IMR-90 (cell line): ENCODE measurements around the gene FBXL7. TPM values are rescaled to one million over a fixed set of nuclear protein-coding genes. Genes with fewer than 3 reads are reported as not detected.

Source experiments
- ATAC-seq: fragments of 200-7000 bp; cut with Tn5 transposase; 2 replicates; pipeline ENCODE4 v1.9.1; 2020; ENCODE audit warnings: low read depth, mild to moderate bottlenecking, moderate library complexity
- BruUV-seq: library from RNA; stranded (reverse); fragments of 400-500 nt; replicated peaks from 2 replicates; lab custom pipeline; 2021; lab: Mats Ljungman, UMichigan
- CTCF ChIA-PET: fragments of 300-600 bp; formaldehyde crosslinking; extraction: SDS; loops from one replicate; lab custom pipeline; 2021; ENCODE audit warnings: antibody characterized with exemption; lab: Yijun Ruan, JAX
- POLR2A ChIA-PET: fragments of 300-600 bp; sonication (Branson Sonifier 250); formaldehyde crosslinking; loops from one replicate; lab custom pipeline; 2022; ENCODE audit warnings: antibody characterized with exemption; ENCODE audit not compliant: unreplicated experiment; lab: Charles Lee
- DNase-seq: peaks from one replicate; pipeline ENCODE4 v3.0.0; 2013
- H2AFZ ChIP-seq: replicated peaks from 2 replicates; pipeline ENCODE3; 2013; ENCODE audit warnings: low read length, mild to moderate bottlenecking; ENCODE audit not compliant: poor library complexity
- H2AK5ac ChIP-seq: 2 replicates; pipeline ENCODE4 v1.6.1; 2013; ENCODE audit warnings: low read depth, low read length, inconsistent platforms
- H2AK9ac ChIP-seq: replicated peaks from 2 replicates; pipeline ENCODE3; 2013; ENCODE audit warnings: mild to moderate bottlenecking, low read depth, low read length, moderate library complexity; ENCODE audit not compliant: poor library complexity
- H2BK120ac ChIP-seq: 2 replicates; pipeline ENCODE4 v1.6.1; 2013; ENCODE audit warnings: low read depth, low read length, inconsistent platforms
- H2BK15ac ChIP-seq: 3 replicates; pipeline ENCODE4 v1.6.1; 2013; ENCODE audit warnings: low read depth, low read length, inconsistent platforms
- H2BK20ac ChIP-seq: 2 replicates; pipeline ENCODE4 v1.6.1; 2013; ENCODE audit warnings: low read depth, mild to moderate bottlenecking, inconsistent platforms, low read length, moderate library complexity
- H2BK5ac ChIP-seq: 2 replicates; pipeline ENCODE4 v1.6.1; 2013; ENCODE audit warnings: mild to moderate bottlenecking, low read depth, low read length, inconsistent platforms; ENCODE audit not compliant: poor library complexity, severe bottlenecking
- H3K14ac ChIP-seq: replicated peaks from 2 replicates; pipeline ENCODE4 v1.6.1; 2013; ENCODE audit warnings: low read depth, low read length, inconsistent platforms
- H3K18ac ChIP-seq: 2 replicates; pipeline ENCODE4 v1.6.1; 2013; ENCODE audit warnings: low read depth, low read length, control low read depth
- H3K23ac ChIP-seq: 2 replicates; pipeline ENCODE4 v1.6.1; 2013; ENCODE audit warnings: low read depth, low read length, inconsistent platforms
- H3K27ac ChIP-seq: 2 replicates; pipeline ENCODE4 v1.5.1; 2013; ENCODE audit warnings: mild to moderate bottlenecking, control low read depth, low read length; ENCODE audit not compliant: insufficient read depth
- H3K27me3 ChIP-seq: 2 replicates; pipeline ENCODE4 v1.6.1; 2013; ENCODE audit warnings: low read length; ENCODE audit not compliant: control insufficient read depth, insufficient read depth
- H3K36me3 ChIP-seq: 2 replicates; pipeline ENCODE4 v1.6.1; 2013; ENCODE audit warnings: low read length, mixed read lengths; ENCODE audit not compliant: control insufficient read depth, insufficient read depth
- H3K4ac ChIP-seq: 2 replicates; pipeline ENCODE4 v1.6.1; 2013; ENCODE audit warnings: low read depth, low read length, inconsistent platforms
- H3K4me1 ChIP-seq: 2 replicates; pipeline ENCODE4 v1.6.1; 2013; ENCODE audit warnings: low read length, mixed read lengths; ENCODE audit not compliant: control insufficient read depth, insufficient read depth
- H3K4me2 ChIP-seq: 2 replicates; pipeline ENCODE4 v1.6.1; 2013; ENCODE audit warnings: low read depth, mild to moderate bottlenecking, control low read depth, low read length, moderate library complexity
- H3K4me3 ChIP-seq: 2 replicates; pipeline ENCODE4 v1.5.1; 2013; ENCODE audit warnings: low read depth, mild to moderate bottlenecking, control low read depth, low read length, moderate library complexity; ENCODE audit not compliant: insufficient read depth
- H3K56ac ChIP-seq: 2 replicates; pipeline ENCODE4 v1.6.1; 2013; ENCODE audit warnings: low read length, inconsistent platforms; ENCODE audit not compliant: insufficient read depth; ENCODE audit errors: extremely low read depth
- H3K79me1 ChIP-seq, 2 experiments: 2 replicates each; pipeline ENCODE4 v1.6.1; 2013; ENCODE audit warnings: low read length in 2 of 2, inconsistent platforms in 1 of 2, low read depth in 1 of 2
- H3K9ac ChIP-seq: 2 replicates; pipeline ENCODE4 v1.6.1; 2013; ENCODE audit warnings: low read depth, low read length, control low read depth
- H3K9me1 ChIP-seq: 2 replicates; pipeline ENCODE4 v1.6.1; 2013; ENCODE audit warnings: low read length, inconsistent platforms; ENCODE audit not compliant: insufficient read depth
- H3K9me3 ChIP-seq: 2 replicates; pipeline ENCODE4 v1.6.1; 2013; ENCODE audit warnings: low read length; ENCODE audit not compliant: control insufficient read depth, insufficient read depth
- H4K20me1 ChIP-seq: 2 replicates; pipeline ENCODE4 v1.6.1; 2013; ENCODE audit warnings: low read length, inconsistent platforms; ENCODE audit not compliant: insufficient read depth
- H4K5ac ChIP-seq: 2 replicates; pipeline ENCODE4 v1.6.1; 2013; ENCODE audit warnings: mild to moderate bottlenecking, low read depth, low read length, control low read depth
- H4K8ac ChIP-seq, 2 experiments: 2 replicates each; pipeline ENCODE4 v1.6.1; 2013; ENCODE audit warnings: low read depth in 2 of 2, low read length in 2 of 2, control low read depth in 1 of 2, inconsistent platforms in 1 of 2
- H4K91ac ChIP-seq: 2 replicates; pipeline ENCODE4 v1.6.1; 2013; ENCODE audit warnings: low read depth, low read length, inconsistent platforms; ENCODE audit not compliant: insufficient read depth
- CTCF ChIP-seq: conservative IDR thresholded peaks from 2 replicates; pipeline ENCODE4 v1.5.1; 2012; ENCODE audit warnings: mild to moderate bottlenecking, low read depth, low read length, improper control_type of control experiment
- MAZ ChIP-seq: IDR thresholded peaks from 2 replicates; pipeline ENCODE4 v1.6.1; 2012; ENCODE audit warnings: low read depth, mild to moderate bottlenecking, low read length, improper control_type of control experiment, moderate library complexity, borderline replicate concordance
- NFE2L2 ChIP-seq: fragments of 150-350 bp; IDR thresholded peaks from 2 replicates; pipeline ENCODE4 v1.6.1; 2016; ENCODE audit warnings: low read depth, mild to moderate bottlenecking, low read length
- RAD21 ChIP-seq: IDR thresholded peaks from 2 replicates; pipeline ENCODE4 v1.6.1; 2012; ENCODE audit warnings: low read length, improper control_type of control experiment
- RFX5 ChIP-seq: IDR thresholded peaks from 2 replicates; pipeline ENCODE4 v1.8.0; 2012; ENCODE audit warnings: low read depth, mild to moderate bottlenecking, low read length, moderate library complexity
- WGBS, 2 experiments: methylation state at CpG; one replicate each; pipeline versions ENCODE4 v1.1.5 to v1.1.7; 2013; ENCODE audit warnings: missing lambda C conversion rate in 2 of 2; ENCODE audit not compliant: insufficient read length in 1 of 2; ENCODE audit errors: extremely low coverage in 2 of 2; 5-methylcytosine and 5-hydroxymethylcytosine counted together
- dilution Hi-C: fragments of 300-500 bp; cut with HindIII; formaldehyde crosslinking; loops from one replicate; pipeline ENCODE4 v1.14.3; 2018; ENCODE audit warnings: low sequenced_read_pairs; ENCODE audit not compliant: unreplicated experiment
- in situ Hi-C: fragments of 300-500 bp; cut with MboI; formaldehyde crosslinking; loops from 3 replicates; pipeline ENCODE4 v1.14.3; 2019; ENCODE audit warnings: low sequenced_read_pairs, inconsistent platforms, mixed read lengths
- intact Hi-C: fragments of 100-400 bp; cut with micrococcal nuclease; formaldehyde crosslinking; loops from 2 replicates; pipeline ENCODE4 v1.10.0; 2022
- polyA plus RNA-seq, 3 experiments: library from polyadenylated mRNA; depleted of rRNA; stranded (reverse); fragments of >200 nt; gene quantifications; 2 replicates each; pipeline ENCODE4 v1.2.3, GENCODE V29; 2012; ENCODE audit warnings: low replicate concordance in 1 of 3
- total RNA-seq: library from RNA; depleted of rRNA; stranded (reverse); fragments of >200 nt; gene quantifications from 2 replicates; pipeline ENCODE4 v1.2.3, GENCODE V29; 2012
- TF ChIP-seq, protein P1 (sequence below): fragments of 150-350 bp; IDR thresholded peaks from 2 replicates; pipeline ENCODE4 v1.6.1; 2016; ENCODE audit warnings: low read depth, mild to moderate bottlenecking, low read length, moderate library complexity, borderline replicate concordance
- TF ChIP-seq, protein P2 (sequence below): fragments of 150-350 bp; IDR thresholded peaks from 2 replicates; pipeline ENCODE4 v1.6.1; 2017; ENCODE audit warnings: mild to moderate bottlenecking, antibody characterized with exemption, low read length, low read depth

Gene FBXL7
- total and polyA plus RNA-seq, 2 of the 4 experiments (the other 2 are of a cell fraction), result 4.1 to 10.2 TPM

GRCh38 chr5:15635289-15635616, 135.3 kb downstream of the FBXL7 start:
- H2BK5ac ChIP-seq, result no peak overlapping the region
- POLR2A ChIA-PET, result no interaction called here
- no peak overlapping the region for H4K91ac ChIP-seq
- in situ Hi-C loops (no loop called here), dilution Hi-C loops (no loop called here), intact Hi-C loops (no loop called here)
- H3K9me3 ChIP-seq, result no peaks in the 10 kb centered on the region
- no peaks in the 10 kb centered on the region for H3K27me3 ChIP-seq
- H2AK5ac ChIP-seq, result no peak overlapping the region
- no peak overlapping the region for H3K27ac ChIP-seq
- no peak overlapping the region for H2AK9ac ChIP-seq
- H2AFZ ChIP-seq, result no peak overlapping the region
- CTCF ChIA-PET, result interaction anchor here (1.0 kb wide), 1 partner anchor 173 kb away, joined by 3 read pairs; no protein-coding TSS in a partner anchor
- no peak overlapping the region for H4K8ac ChIP-seq
- no TSS peak for BruUV-seq
- no peak overlapping the region for H3K4ac ChIP-seq
- H3K4me1 ChIP-seq, result peaks cover 2% of the 10 kb centered on the region; the same call in 1 of the 2 replicates
- no peaks in the 10 kb centered on the region for H3K36me3 ChIP-seq
- H2BK120ac ChIP-seq, result no peak overlapping the region
- no peaks in the 10 kb centered on the region; the same call in 1 of the 2 replicates for H4K20me1 ChIP-seq
- no peak overlapping the region for H4K5ac ChIP-seq
- no peak overlapping the region for H3K9ac ChIP-seq
- DNase-seq (no peak), ATAC-seq (no peak)
- TF ChIP-seq CTCF, result no peak
- TF ChIP-seq, protein P1, sequence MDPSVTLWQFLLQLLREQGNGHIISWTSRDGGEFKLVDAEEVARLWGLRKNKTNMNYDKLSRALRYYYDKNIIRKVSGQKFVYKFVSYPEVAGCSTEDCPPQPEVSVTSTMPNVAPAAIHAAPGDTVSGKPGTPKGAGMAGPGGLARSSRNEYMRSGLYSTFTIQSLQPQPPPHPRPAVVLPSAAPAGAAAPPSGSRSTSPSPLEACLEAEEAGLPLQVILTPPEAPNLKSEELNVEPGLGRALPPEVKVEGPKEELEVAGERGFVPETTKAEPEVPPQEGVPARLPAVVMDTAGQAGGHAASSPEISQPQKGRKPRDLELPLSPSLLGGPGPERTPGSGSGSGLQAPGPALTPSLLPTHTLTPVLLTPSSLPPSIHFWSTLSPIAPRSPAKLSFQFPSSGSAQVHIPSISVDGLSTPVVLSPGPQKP, result no peak
- TF ChIP-seq, protein P2, sequence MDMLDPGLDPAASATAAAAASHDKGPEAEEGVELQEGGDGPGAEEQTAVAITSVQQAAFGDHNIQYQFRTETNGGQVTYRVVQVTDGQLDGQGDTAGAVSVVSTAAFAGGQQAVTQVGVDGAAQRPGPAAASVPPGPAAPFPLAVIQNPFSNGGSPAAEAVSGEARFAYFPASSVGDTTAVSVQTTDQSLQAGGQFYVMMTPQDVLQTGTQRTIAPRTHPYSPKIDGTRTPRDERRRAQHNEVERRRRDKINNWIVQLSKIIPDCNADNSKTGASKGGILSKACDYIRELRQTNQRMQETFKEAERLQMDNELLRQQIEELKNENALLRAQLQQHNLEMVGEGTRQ, result no peak
- no peak for TF ChIP-seq NFE2L2
- no peak for TF ChIP-seq RFX5
- TF ChIP-seq MAZ, result no peak
- TF ChIP-seq RAD21, result no peak
- no peak overlapping the region for H3K56ac ChIP-seq
- H3K79me1 ChIP-seq, result peaks cover 18 to 23% of the 10 kb centered on the region in 2 experiments
- no peak overlapping the region for H3K23ac ChIP-seq
- H2BK20ac ChIP-seq, result no peak overlapping the region
- H3K9me1 ChIP-seq, result no peaks in the 10 kb centered on the region
- no CpG with 5 or more reads among the region's 1 CpG for WGBS, 2 experiments
- no peak overlapping the region for H2BK15ac ChIP-seq
- H3K14ac ChIP-seq, result no peak overlapping the region
- no peak overlapping the region for H3K4me2 ChIP-seq
- H3K18ac ChIP-seq, result no peak overlapping the region
- no peak overlapping the region for H3K4me3 ChIP-seq
